Activated CD8-positive, alpha-beta memory T cell treated with anti-CD3 and anti-CD28 coated beads for 24 hours (primary cell): ENCODE results near the gene TRIP6.

ENCODE experiments used
- DNase-seq: peaks from one replicate; pipeline ENCODE4 v3.0.0-alpha.2; 2020

TRIP6 gene

DNA sequence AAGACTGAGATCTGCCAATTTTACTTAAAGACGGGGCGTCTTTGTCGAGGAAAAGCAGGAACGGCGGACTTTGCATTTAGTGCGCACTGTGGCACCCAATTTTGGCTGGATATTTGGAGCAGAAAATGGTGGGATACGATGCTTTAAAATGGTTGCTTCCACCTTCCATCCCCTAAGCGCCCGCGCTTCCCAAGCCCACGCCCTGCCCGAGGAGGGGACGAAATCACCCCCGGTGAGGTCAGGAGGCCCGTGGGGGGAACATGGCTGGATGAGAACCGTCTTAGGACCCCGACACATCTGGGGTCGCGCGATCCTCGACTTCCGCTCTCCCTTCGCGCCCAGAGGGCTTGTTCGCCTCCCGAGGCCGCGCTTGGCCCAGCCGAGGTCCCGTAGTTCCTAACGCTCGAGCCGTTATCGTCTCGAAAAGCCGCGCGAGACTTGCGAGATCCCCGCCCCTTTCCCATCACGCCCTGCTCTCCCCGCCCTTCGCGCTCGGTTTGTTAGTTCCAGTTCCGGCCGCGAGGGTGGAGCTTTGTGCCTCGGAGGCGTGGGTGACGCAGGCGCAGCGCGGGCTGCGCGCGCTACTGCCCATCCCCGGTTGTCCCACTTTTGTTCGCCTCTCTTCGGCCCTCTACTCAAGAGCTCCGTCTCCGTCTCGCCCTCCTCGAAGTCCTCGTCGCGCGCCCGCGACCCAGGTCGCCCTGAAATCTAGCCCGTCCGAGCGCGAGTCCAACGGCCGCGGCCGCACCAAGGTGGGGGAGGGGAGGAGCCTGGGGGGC is 7.6 kb downstream of the TRIP6 start, which contains the start of gene SRRT:
TSS of gene SRRT (plus strand) at position 527 of the 779 bp plus-strand sequence. CDS start 488 bp downstream, outside the sequence.
- peak; percentile 99 for DNase-seq

DNA sequence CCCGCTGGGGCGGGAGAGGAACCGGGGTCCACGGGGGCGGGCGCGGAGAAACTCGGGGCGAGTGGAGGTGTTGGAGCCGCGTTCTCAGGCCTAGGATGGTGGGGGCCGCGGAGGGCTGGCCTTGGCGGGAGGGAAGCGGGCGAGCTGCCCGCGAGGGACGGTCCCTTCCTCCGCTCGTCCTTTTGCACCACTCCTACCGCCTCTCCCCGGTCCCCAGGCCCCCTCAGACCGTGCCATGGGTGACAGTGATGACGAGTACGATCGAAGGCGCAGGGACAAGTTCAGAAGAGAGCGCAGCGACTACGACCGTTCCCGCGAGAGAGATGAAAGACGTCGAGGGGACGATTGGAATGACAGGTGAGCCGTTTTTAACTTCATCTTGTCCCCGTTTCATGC is 8.2 kb downstream of the TRIP6 start:
- DNase-seq = no peak

DNA sequence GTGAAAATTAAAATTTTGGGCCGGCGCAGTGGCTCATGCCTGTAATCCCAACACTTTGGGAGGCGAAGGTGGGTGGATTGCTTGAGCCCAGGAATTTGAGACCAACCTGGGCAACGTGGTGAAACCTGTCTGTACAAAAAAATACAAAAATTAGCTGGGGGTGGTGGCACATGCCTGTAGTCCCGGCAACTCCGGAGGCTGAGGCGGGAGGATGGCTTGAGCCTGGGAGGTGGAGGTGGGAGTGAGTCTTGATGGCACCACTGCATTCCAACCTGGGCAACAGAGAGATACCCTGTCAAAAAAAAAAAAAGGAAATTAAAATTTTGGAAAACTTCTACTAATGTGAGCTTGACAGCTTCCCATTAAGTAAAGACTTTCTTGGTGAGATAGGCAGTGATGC is 10.8 kb downstream of the TRIP6 start:
- DNase-seq = no peak

GRCh38 chr7:100878685-100879084 is 11.5 kb downstream of the TRIP6 start:
- DNase-seq = no peak

DNA sequence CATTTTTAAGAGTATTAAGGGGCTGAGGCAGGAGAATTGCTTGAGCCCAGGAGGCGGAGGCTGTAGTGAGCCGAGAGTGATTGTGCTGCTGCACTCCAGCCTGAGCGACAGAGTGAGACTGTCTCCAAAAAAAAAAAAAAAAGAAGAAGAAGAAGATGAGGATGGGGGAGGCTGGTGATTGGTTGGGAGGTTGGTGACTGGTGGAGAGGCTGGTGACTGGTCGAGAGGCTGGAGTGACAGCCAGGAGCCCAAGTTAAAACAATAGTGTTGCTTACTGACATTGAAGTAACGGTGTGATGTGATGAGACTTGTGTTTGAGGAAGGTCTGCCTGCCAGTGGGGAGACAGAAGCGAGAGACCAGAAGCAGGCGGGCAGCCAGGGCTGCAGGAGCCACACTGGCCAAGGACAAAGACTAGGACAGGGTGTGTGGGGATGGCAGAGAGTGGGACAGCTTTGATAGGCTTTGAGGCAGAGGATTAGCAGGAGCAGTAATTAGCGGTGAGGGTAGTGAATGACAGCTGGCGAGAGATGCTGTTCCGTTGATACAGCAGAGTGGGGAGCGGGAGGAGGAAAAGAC is 12.6 kb downstream of the TRIP6 start:
- no peak for DNase-seq

DNA sequence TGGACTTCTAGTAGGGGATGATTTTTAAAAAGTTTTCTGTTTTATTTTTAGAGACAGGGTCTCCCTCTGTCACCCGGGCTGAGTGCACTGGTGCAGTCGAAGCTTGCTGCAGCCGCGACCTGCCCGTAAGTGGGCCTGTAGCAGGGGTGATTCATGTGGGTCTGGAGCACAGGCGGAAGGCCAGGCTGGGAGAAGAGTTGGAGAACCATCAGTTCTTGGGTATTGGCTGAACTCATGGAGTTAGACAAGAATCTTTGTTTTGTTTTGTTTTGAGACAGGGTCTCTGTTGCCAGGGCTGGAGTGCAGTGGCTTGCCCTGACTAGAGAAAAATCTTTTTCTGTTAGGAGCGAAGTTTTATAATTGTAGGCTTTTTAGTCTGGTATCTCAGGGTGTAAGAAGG is 13.5 kb downstream of the TRIP6 start:
- DNase-seq = no peak

DNA sequence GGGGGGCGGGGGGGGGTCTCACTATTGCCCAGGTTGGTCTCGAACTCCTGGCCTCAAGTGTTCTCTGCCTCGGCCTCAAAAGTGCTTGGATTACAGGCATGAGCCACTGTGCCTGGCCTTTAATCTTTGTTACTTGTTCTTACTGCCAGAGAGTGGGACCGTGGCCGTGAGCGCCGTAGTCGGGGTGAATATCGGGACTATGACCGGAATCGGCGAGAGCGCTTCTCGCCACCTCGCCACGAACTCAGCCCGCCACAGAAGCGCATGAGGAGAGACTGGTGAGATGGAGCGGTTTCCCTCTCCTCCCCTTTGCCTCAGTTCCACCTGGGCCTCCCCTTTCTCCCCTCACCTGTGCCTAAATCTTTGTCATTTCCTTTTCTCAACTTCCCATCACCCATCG is 13.9 kb downstream of the TRIP6 start:
- no peak for DNase-seq

GRCh38 chr7:100882201-100882600 is 15.0 kb downstream of the TRIP6 start:
- no peak for DNase-seq

GRCh38 chr7:100882785-100883526 is 15.8 kb downstream of the TRIP6 start:
- no peak for DNase-seq

DNA sequence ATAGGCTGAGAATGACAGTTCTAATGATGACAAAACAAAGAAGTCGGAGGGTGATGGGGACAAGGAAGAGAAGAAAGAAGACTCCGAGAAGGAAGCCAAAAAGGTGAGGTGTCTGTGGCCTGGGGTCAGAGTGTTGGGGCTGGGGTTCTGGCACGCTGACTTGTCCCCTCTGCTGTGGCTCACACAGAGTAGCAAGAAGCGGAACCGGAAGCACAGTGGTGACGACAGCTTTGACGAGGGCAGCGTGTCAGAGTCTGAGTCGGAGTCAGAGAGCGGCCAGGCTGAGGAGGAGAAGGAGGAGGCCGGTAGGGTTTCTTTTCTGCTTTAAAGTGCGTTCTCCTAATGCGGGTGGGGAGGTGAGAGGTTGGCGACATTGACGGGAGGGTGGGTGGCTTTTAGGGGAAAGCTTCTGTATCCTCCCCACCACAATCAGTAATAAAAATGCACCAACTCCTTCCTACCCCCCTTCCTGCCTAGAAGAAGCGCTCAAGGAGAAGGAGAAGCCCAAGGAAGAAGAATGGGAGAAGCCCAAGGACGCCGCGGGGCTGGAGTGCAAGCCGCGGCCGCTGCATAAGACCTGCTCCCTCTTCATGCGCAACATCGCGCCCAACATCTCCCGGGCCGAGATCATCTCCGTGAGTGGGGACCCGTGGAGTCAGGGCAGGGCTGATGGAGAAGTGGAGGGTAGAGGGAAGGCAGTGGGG is 17.7 kb downstream of the TRIP6 start:
- no peak for DNase-seq

DNA sequence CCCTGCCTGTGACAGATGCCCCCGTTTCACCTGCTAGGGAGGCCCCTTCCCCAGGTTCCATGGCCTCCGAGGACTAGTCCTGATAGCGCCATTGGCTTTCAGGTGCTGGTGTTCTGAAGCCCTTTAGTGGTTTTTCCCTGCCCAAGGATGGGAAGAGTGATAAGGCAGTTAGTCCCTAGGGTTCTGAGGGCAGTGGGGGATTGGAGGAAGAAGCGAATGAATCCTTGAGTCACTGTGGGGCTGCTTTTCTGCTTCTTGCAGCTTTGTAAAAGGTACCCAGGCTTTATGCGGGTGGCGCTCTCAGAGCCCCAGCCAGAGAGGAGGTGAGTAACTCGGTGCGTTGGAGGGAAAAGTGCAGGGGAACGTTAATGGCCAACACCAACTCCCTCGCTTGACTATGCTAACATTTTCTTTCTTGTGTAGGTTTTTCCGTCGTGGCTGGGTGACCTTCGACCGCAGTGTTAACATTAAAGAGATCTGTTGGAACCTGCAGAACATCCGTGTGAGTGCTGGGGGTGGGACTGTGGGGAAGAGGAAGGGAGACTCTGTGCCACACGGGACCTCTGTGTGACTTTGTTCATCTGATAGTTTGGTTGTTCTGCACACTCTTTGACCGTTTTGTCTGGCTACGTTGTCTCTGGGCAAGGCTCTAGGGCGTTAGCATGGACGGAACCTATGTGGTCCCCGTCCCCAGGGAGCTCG is 18.4 kb downstream of the TRIP6 start:
- DNase-seq = no peak

GRCh38 chr7:100886142-100886935 is 19.2 kb downstream of the TRIP6 start:
- no peak for DNase-seq

DNA sequence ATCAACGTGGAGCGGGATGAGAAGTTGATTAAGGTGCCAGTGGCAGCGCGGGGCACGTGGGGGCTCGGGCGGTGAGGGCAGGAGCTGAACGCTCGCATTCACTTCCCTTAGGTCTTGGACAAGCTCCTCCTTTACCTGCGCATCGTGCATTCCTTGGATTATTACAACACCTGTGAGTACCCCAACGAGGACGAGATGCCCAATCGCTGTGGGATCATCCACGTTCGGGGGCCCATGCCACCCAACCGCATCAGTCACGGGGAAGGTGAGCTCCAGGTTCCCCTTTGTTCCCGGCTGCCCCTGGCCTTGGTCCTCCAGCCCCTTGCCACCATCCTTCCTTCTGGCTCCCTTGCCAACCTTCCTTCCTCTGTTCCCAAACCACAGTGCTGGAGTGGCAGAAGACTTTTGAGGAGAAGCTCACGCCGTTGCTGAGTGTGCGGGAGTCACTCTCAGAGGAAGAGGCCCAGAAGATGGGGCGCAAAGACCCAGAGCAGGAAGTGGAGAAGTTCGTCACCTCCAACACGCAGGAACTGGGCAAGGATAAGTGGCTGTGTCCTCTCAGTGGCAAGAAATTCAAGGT is 19.8 kb downstream of the TRIP6 start:
- DNase-seq = peak; percentile 66

- DNase-seq = peak; percentile 78
These were observed 20.5 kb downstream of the TRIP6 start for GRCh38 chr7:100887516-100888290.

DNA sequence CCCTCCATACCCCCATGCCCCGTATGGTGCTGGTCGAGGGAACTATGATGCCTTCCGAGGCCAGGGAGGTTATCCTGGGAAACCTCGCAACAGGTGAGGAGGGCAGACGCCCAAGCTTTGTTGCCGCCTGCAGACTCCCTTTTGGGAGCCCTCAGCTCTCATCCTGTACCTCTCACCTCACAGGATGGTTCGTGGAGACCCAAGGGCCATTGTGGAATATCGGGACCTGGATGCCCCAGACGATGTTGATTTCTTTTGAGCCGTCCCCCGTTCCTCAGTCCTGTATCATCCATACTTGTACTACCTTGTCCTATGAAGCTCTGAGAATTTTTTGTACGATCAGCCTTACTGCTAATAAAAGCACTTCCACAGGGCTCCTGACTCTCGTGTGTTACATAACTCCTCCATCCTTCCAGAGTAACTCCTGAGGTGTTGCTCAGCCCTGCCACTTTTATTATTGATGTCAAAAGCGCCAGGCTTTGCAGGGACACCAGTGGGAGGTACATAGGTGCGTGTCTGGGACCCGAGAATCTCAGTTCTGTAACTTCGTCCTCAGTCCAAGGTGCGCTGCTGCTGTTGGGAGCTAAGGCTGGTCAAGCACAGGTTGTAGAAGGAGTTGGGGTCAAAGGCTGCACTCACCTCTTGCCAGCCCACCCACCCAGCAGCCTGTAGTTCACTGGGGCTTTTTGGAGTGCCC is 21.3 kb downstream of the TRIP6 start:
- DNase-seq = peak; percentile 74

DNA sequence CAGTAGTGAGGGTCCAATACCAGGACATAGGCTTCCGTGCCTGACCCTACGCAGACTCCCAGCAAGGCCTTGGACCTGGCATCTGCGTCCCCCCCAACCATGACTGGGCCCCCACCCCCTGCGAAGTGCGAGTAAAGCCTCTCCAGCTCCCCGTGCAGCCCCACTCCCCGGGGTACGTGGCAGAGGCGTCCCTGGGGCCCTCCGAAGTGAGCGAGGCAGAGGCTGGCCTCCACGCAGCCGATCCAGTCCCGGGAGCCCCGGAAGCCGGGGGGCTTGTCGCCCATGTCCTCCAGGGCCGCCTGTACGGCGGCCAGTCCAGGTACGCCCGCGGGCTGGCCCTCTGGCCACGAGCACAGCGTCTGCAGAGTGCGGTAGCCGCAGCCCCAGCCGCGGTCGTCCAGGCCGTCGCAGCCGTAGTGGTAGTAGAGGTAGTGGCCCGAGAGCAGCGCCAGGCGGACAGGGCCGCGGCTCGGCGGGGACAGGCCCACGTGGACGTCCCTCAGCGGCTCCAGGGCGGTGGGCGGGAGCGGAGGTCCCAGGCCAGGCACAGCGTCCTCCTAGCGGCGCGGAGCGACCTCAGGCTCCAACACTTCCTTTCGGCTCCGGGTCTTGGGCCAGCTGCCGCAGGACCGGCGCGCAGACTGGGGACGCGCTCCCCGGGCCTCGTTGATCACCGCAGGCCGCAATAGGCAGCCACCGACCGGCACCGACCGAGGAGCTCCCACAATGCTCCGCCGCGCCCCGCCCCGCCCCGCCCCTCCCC is 22.0 kb downstream of the TRIP6 start, which contains the start of gene UFSP1:
TSS of gene UFSP1 (minus strand) at position 728 of the 763 bp plus-strand sequence. CDS start at position 284, 444 bp downstream.
- DNase-seq = no peak

- DNase-seq = no peak
These were observed 23.7 kb downstream of the TRIP6 start for GRCh38 chr7:100890653-100891567.
